Peyer's patch (tissue), 4 donors: ENCODE results near the gene SLCO4A1. TPM values are rescaled to one million over a fixed set of nuclear protein-coding genes. Genes with fewer than 3 reads are reported as not detected.

Experiments
- DNase-seq, 3 donors: peaks; one replicate each; pipeline ENCODE4 v3.0.0-alpha.2; 2017 to 2019
- H3K27ac ChIP-seq, 4 donors: fragments of 200-600 bp; sonication (generic); one replicate each; pipeline ENCODE4 v1.5.1; 2016 to 2019
- H3K27me3 ChIP-seq, 2 donors: fragments of 200-600 bp; sonication (generic); one replicate each; pipeline ENCODE4 v1.5.1; 2019
- H3K36me3 ChIP-seq, 3 donors: fragments of 200-600 bp; sonication (generic); one replicate each; pipeline ENCODE4 v1.5.1; 2016 to 2019
- H3K4me1 ChIP-seq, 4 donors: fragments of 200-600 bp; sonication (generic); one replicate each; pipeline ENCODE4 v1.5.1; 2016 to 2019
- H3K4me3 ChIP-seq, 4 donors: fragments of 200-600 bp; sonication (generic); 1 replicate in 3 of 4; 2 replicates in 1 of 4; pipeline ENCODE4 v1.5.1; 2016 to 2019; ENCODE audit warnings: mild to moderate bottlenecking in 1 of 4
- H3K9me3 ChIP-seq, 4 donors: fragments of 200-600 bp; sonication (generic); one replicate each; pipeline ENCODE4 v1.5.1; 2016 to 2019; ENCODE audit warnings: mild to moderate bottlenecking in 1 of 4
- CTCF ChIP-seq, 6 experiments: fragments of 450-650 bp in 4 of 6; fragments of 200-600 bp in 2 of 6; sonication (generic) in 1 of 6; IDR thresholded peaks; one replicate each; pipeline ENCODE4 v1.5.1; 2017 to 2019; ENCODE audit warnings: antibody characterized with exemption in 6 of 6, mild to moderate bottlenecking in 3 of 6, moderate library complexity in 1 of 6
- POLR2A ChIP-seq, 2 donors: fragments of 450-650 bp; IDR thresholded peaks; one replicate each; pipeline ENCODE4 v1.5.1; 2017; ENCODE audit warnings: antibody characterized with exemption in 2 of 2, mild to moderate bottlenecking in 2 of 2, moderate library complexity in 2 of 2
- total RNA-seq, 4 donors: library from RNA; depleted of rRNA; stranded (reverse); fragments of >200 nt; gene quantifications; one replicate each; pipeline ENCODE4 v1.1.0, GENCODE V29; 2016

SLCO4A1 gene
- total RNA-seq, 4 donors from 2014 or later, result 6.7 to 42.9 (median 28.5) TPM

- no peaks in the 10 kb centered on the region for H3K9me3 ChIP-seq
- H3K27ac ChIP-seq, result peak overlapping the region; percentile 93 to 100 (median 97)
- peak; percentile 71 to 96 (median 95) for DNase-seq
- peaks cover 11 to 46% (median 33%) of the 10 kb centered on the region in 4 donors for H3K4me1 ChIP-seq
- no peaks in the 10 kb centered on the region for H3K27me3 ChIP-seq
- no peaks in the 10 kb centered on the region for H3K36me3 ChIP-seq
- peak overlapping the region; percentile 20 to 42 (median 38) for H3K4me3 ChIP-seq
- TF ChIP-seq POLR2A (IDR thresholded peaks at IDR 0.05), result no peak
- TF ChIP-seq CTCF (IDR thresholded peaks at IDR 0.05), result no peak
These were observed 9.2 kb downstream of the SLCO4A1 start for GRCh38 chr20:62651285-62652021.

GRCh38 chr20:62652041-62652893 lies 10.0 kb downstream of the SLCO4A1 start:
- Histone ChIP-seq H3K4me1 (peaks cover 11 to 41% (median 26%) of the 10 kb centered on the region in 4 donors), H3K27ac (peak overlapping the region; percentile 93 to 100 (median 97)), H3K36me3 (no peaks in the 10 kb centered on the region), H3K4me3 (peak overlapping the region; percentile 37 to 45 (median 41)), H3K27me3 (no peaks in the 10 kb centered on the region), H3K9me3 (no peaks in the 10 kb centered on the region)
- TF ChIP-seq POLR2A (IDR thresholded peaks at IDR 0.05) (peak; percentile 79 to 93), CTCF (IDR thresholded peaks at IDR 0.05) (peak in 3 of 6 experiments; percentile 23 to 34 (median 28))
- peak; percentile 92 to 97 (median 93) for DNase-seq

- Histone ChIP-seq H3K4me3 (peak overlapping the region; percentile 37 to 45 (median 41)), H3K4me1 (peaks cover 11 to 35% (median 22%) of the 10 kb centered on the region in 4 donors)
- DNase-seq, result no peak
These were observed 10.6 kb downstream of the SLCO4A1 start for GRCh38 chr20:62652894-62653305.

GRCh38 chr20:62653373-62653772 lies 11.1 kb downstream of the SLCO4A1 start:
- no peak for TF ChIP-seq POLR2A (IDR thresholded peaks at IDR 0.05)
- no peak for TF ChIP-seq CTCF (IDR thresholded peaks at IDR 0.05)
- DNase-seq, result no peak

More at GRCh38 chr20:62652894-62653305, 10.6 kb downstream of the SLCO4A1 start:
- H3K27me3 ChIP-seq, result no peaks in the 10 kb centered on the region
- TF ChIP-seq POLR2A (IDR thresholded peaks at IDR 0.05), result no peak
- no peak for TF ChIP-seq CTCF (IDR thresholded peaks at IDR 0.05)
- H3K9me3 ChIP-seq, result no peaks in the 10 kb centered on the region
- peak overlapping the region; percentile 93 to 100 (median 97) for H3K27ac ChIP-seq
- no peaks in the 10 kb centered on the region for H3K36me3 ChIP-seq

GRCh38 chr20:62653951-62654685 lies 11.8 kb downstream of the SLCO4A1 start:
- peaks cover 11 to 30% (median 22%) of the 10 kb centered on the region in 4 donors for H3K4me1 ChIP-seq
- H3K9me3 ChIP-seq, result no peaks in the 10 kb centered on the region
- H3K4me3 ChIP-seq, result no peak overlapping the region
- DNase-seq, result no peak
- H3K27ac ChIP-seq, result peak overlapping the region in 2 of 4 donors; percentile 17 to 99
- TF ChIP-seq CTCF (IDR thresholded peaks at IDR 0.05), result no peak
- TF ChIP-seq POLR2A (IDR thresholded peaks at IDR 0.05), result no peak
- no peaks in the 10 kb centered on the region for H3K36me3 ChIP-seq
- H3K27me3 ChIP-seq, result no peaks in the 10 kb centered on the region

More at GRCh38 chr20:62653373-62653772, 11.1 kb downstream of the SLCO4A1 start:
- no peak overlapping the region for H3K4me3 ChIP-seq
- H3K4me1 ChIP-seq, result peaks cover 11 to 30% (median 22%) of the 10 kb centered on the region in 4 donors
- H3K27ac ChIP-seq, result peak overlapping the region; percentile 93 to 100 (median 97)
- no peaks in the 10 kb centered on the region for H3K36me3 ChIP-seq
- H3K9me3 ChIP-seq, result no peaks in the 10 kb centered on the region
- no peaks in the 10 kb centered on the region for H3K27me3 ChIP-seq
